Measurements from ENCODE around the gene DERA. TPM values are rescaled to one million over a fixed set of nuclear protein-coding genes. Genes with fewer than 3 reads are reported as not detected.
"Not testable (repeated sequence)": the region's sequence is repeated elsewhere in the genome, so short reads cannot be mapped to it uniquely, and the experiment has no call there.

The DERA gene
- total RNA-seq, 2 experiments from 2014 or later = 24.5 to 28.3 TPM

GRCh38 chr12:15896867-15897266, 14.3 kb upstream of the DERA start:
- no peak for ATAC-seq
- intact Hi-C loops (cut with micrococcal nuclease) = no loop called here
- H3K4me3 Mint-ChIP-seq = no peak overlapping the region
- H3K27ac Mint-ChIP-seq = peak overlapping the region; percentile 36
- no peaks in the 10 kb centered on the region for H3K9me3 Mint-ChIP-seq
- H3K36me3 Mint-ChIP-seq (ENCODE audit: low read depth) = peaks cover 32% of the 10 kb centered on the region
- H3K4me1 Mint-ChIP-seq (ENCODE audit: low read depth) = peaks cover 5% of the 10 kb centered on the region
- DNase-seq = no peak
- no peak for TF ChIP-seq CTCF (IDR thresholded peaks at IDR 0.05)
- CTCF ChIA-PET = interaction anchor here (0.7 to 3.2 kb wide), 6 partner anchors 11 to 364 kb away, joined by 3 to 21 read pairs (median 6); partner anchors contain the start of gene DERA
- POLR2A ChIA-PET = interaction anchor here (2.5 kb wide), 1 partner anchor 14 kb away, joined by 9 read pairs; the partner anchor contains the start of gene DERA
- no peaks in the 10 kb centered on the region for H3K27me3 Mint-ChIP-seq

GRCh38 chr12:15897433-15897832, 13.7 kb upstream of the DERA start:
- no peak overlapping the region for H3K4me3 Mint-ChIP-seq
- ChIA-PET POLR2A (interaction anchor here (0.8 to 2.5 kb wide), 2 partner anchors 13 to 308 kb away, joined by 3 to 9 read pairs; partner anchors contain the start of gene DERA), CTCF (interaction anchor here (0.7 to 3.2 kb wide), 8 partner anchors 9 to 365 kb away, joined by 3 to 22 read pairs (median 11); partner anchors contain the start of genes DERA and STRAP)
- H3K9me3 Mint-ChIP-seq = no peaks in the 10 kb centered on the region
- H3K27me3 Mint-ChIP-seq = no peaks in the 10 kb centered on the region
- no peak for TF ChIP-seq CTCF (IDR thresholded peaks at IDR 0.05)
- peaks cover 5% of the 10 kb centered on the region for H3K4me1 Mint-ChIP-seq (ENCODE audit: low read depth)
- peaks cover 35% of the 10 kb centered on the region for H3K36me3 Mint-ChIP-seq (ENCODE audit: low read depth)
- no peak overlapping the region for H3K27ac Mint-ChIP-seq
- DNase-seq (no peak), ATAC-seq (no peak)
- intact Hi-C loops (cut with micrococcal nuclease) = no loop called here

- no peaks in the 10 kb centered on the region for H3K9me3 Mint-ChIP-seq
- no peaks in the 10 kb centered on the region for H3K27me3 Mint-ChIP-seq
- ChIA-PET POLR2A (interaction anchor here (2.5 kb wide), 1 partner anchor 11 kb away, joined by 9 read pairs; the partner anchor contains the start of gene DERA), CTCF (interaction anchor here (0.6 to 3.7 kb wide), 7 partner anchors 8 to 367 kb away, joined by 5 to 25 read pairs (median 19); partner anchors contain the start of genes DERA and STRAP)
- DNase-seq = no peak
- peaks cover 39% of the 10 kb centered on the region for H3K36me3 Mint-ChIP-seq (ENCODE audit: low read depth)
- peak; percentile 88 for TF ChIP-seq CTCF (IDR thresholded peaks at IDR 0.05)
- H3K4me3 Mint-ChIP-seq = no peak overlapping the region
- intact Hi-C loops (cut with micrococcal nuclease) = no loop called here
- H3K27ac Mint-ChIP-seq = no peak overlapping the region
- peak; percentile 64 for ATAC-seq
- H3K4me1 Mint-ChIP-seq (ENCODE audit: low read depth) = peaks cover 5% of the 10 kb centered on the region
These were observed 11.8 kb upstream of the DERA start for GRCh38 chr12:15899282-15899870.

- ChIA-PET POLR2A (interaction anchor here (1.4 kb wide), 1 partner anchor 21 kb away, joined by 4 read pairs; no protein-coding TSS in a partner anchor), CTCF (no interaction called here)
- H3K27me3 Mint-ChIP-seq = no peaks in the 10 kb centered on the region
- no peak overlapping the region for H3K4me3 Mint-ChIP-seq
- peaks cover 32% of the 10 kb centered on the region for H3K36me3 Mint-ChIP-seq (ENCODE audit: low read depth)
- H3K9me3 Mint-ChIP-seq = no peaks in the 10 kb centered on the region
- DNase-seq = no peak
- H3K4me1 Mint-ChIP-seq (ENCODE audit: low read depth) = no peaks in the 10 kb centered on the region
- intact Hi-C loops (cut with micrococcal nuclease) = no loop called here
- TF ChIP-seq CTCF (IDR thresholded peaks at IDR 0.05) = no peak
- no peak for ATAC-seq
- H3K27ac Mint-ChIP-seq = no peak overlapping the region
These were observed 6.7 kb upstream of the DERA start for GRCh38 chr12:15904378-15904920.

GRCh38 chr12:15910468-15910863, 666 bp upstream of the DERA start:
- TF ChIP-seq CTCF (IDR thresholded peaks at IDR 0.05) = no peak
- Mint-ChIP-seq H3K4me1 (ENCODE audit: low read depth) (peaks cover 6% of the 10 kb centered on the region), H3K4me3 (peak overlapping the region; percentile 80), H3K27me3 (no peaks in the 10 kb centered on the region), H3K36me3 (ENCODE audit: low read depth) (no peaks in the 10 kb centered on the region), H3K27ac (no peak overlapping the region), H3K9me3 (no peaks in the 10 kb centered on the region)
- DNase-seq = no peak
- CTCF ChIA-PET = interaction anchor here (0.9 to 3.6 kb wide), 6 partner anchors 10 to 326 kb away, joined by 3 to 25 read pairs (median 4); no protein-coding TSS in a partner anchor
- intact Hi-C loops (cut with micrococcal nuclease) = no loop called here
- no peak for ATAC-seq
- POLR2A ChIA-PET = interaction anchor here (1.1 to 1.3 kb wide), 3 partner anchors 10 to 17 kb away, joined by 3 to 9 read pairs (median 3); no protein-coding TSS in a partner anchor

- Mint-ChIP-seq H3K27ac (peak overlapping the region; percentile 83), H3K4me3 (peak overlapping the region; percentile 80)
- intact Hi-C loops (cut with micrococcal nuclease); H3K36me3 Mint-ChIP-seq (ENCODE audit: low read depth); ATAC-seq; H3K9me3 Mint-ChIP-seq; H3K27me3 Mint-ChIP-seq; DNase-seq; H3K4me1 Mint-ChIP-seq (ENCODE audit: low read depth): not testable (repeated sequence)
- ChIA-PET CTCF (interaction anchor here (1.2 to 3.6 kb wide), 3 partner anchors 12 to 29 kb away, joined by 3 to 25 read pairs (median 6); no protein-coding TSS in a partner anchor), POLR2A (interaction anchor here (1.1 kb wide), 1 partner anchor 11 kb away, joined by 4 read pairs; no protein-coding TSS in a partner anchor)
These were observed 799 bp downstream of the DERA start for GRCh38 chr12:15911931-15912330.

GRCh38 chr12:15914131-15914530, 3.0 kb downstream of the DERA start:
- H3K36me3 Mint-ChIP-seq (ENCODE audit: low read depth); H3K4me3 Mint-ChIP-seq; H3K27me3 Mint-ChIP-seq; DNase-seq; H3K9me3 Mint-ChIP-seq; H3K27ac Mint-ChIP-seq; POLR2A ChIA-PET; ATAC-seq; intact Hi-C loops (cut with micrococcal nuclease): not testable (repeated sequence)
- CTCF ChIA-PET = interaction anchor here (1.5 kb wide), 1 partner anchor 11 kb away, joined by 5 read pairs; no protein-coding TSS in a partner anchor
- H3K4me1 Mint-ChIP-seq (ENCODE audit: low read depth) = peaks cover 12% of the 10 kb centered on the region
